SK-N-SH (cell line): ENCODE results near the gene BCAS3. TPM values are rescaled to one million over a fixed set of nuclear protein-coding genes. Genes with fewer than 3 reads are reported as not detected.

Experiments
- CTCF ChIA-PET: fragments of 300-600, 350-600 bp; formaldehyde crosslinking; extraction: SDS; loops from one replicate; lab custom pipeline; 2021; lab: Yijun Ruan, JAX
- POLR2A ChIA-PET: fragments of 350-600 bp; sonication (Branson Sonifier 250); formaldehyde crosslinking; extraction: SDS; loops from one replicate; lab custom pipeline; 2020; ENCODE audit warnings: antibody characterized with exemption, inconsistent platforms; lab: Yijun Ruan, JAX
- DNase-seq: peaks from one replicate; pipeline ENCODE4 v3.0.0; 2012
- H2AFZ ChIP-seq: fragments of 200-600 bp; sonication (generic); 2 replicates; pipeline ENCODE4 v1.8.1; 2016; ENCODE audit warnings: antibody characterized with exemption, mild to moderate bottlenecking, low read depth
- H3F3A ChIP-seq: fragments of 200-600 bp; sonication (generic); replicated peaks from 2 replicates; pipeline ENCODE3; 2016; ENCODE audit warnings: antibody characterized with exemption, mild to moderate bottlenecking; ENCODE audit not compliant: insufficient read depth
- H3K27ac ChIP-seq, 2 experiments: fragments of 200-500 bp in 1 of 2; fragments of 200-600 bp in 1 of 2; sonication (Bioruptor generic) in 1 of 2; sonication (generic), shearing (Covaris generic) in 1 of 2; 2 replicates each; pipeline versions ENCODE4 v1.5.1 to v1.6.1; 2014 to 2016; ENCODE audit warnings: low read depth in 2 of 2, inconsistent platforms in 1 of 2, low read length in 1 of 2, mild to moderate bottlenecking in 1 of 2, mixed read lengths in 1 of 2
- H3K27me3 ChIP-seq: fragments of 200-600 bp; sonication (generic), shearing (Covaris generic); 2 replicates; pipeline ENCODE4 v1.6.1; 2016; ENCODE audit warnings: mixed run types; ENCODE audit not compliant: insufficient read depth
- H3K36me3 ChIP-seq, 2 experiments: fragments of 200-500 bp in 1 of 2; fragments of 200-600 bp in 1 of 2; sonication (Bioruptor generic) in 1 of 2; sonication (generic) in 1 of 2; replicated peaks in 1 of 2; 2 replicates each; pipeline versions ENCODE3 to v1.5.1; 2014 to 2016; ENCODE audit warnings: low read length in 1 of 2, mild to moderate bottlenecking in 1 of 2; ENCODE audit not compliant: insufficient read depth in 2 of 2, control insufficient read depth in 1 of 2
- H3K4me1 ChIP-seq, 2 experiments: fragments of 200-500 bp in 1 of 2; fragments of 200-600 bp in 1 of 2; sonication (Bioruptor generic) in 1 of 2; sonication (generic), shearing (Covaris generic) in 1 of 2; 2 replicates each; pipeline versions ENCODE4 v1.5.1 to v1.6.1; 2014 to 2016; ENCODE audit warnings: low read depth in 1 of 2, low read length in 1 of 2, mixed run types in 1 of 2; ENCODE audit not compliant: insufficient read depth in 2 of 2, control insufficient read depth in 1 of 2
- H3K4me2 ChIP-seq: fragments of 200-600 bp; sonication (generic), shearing (Covaris generic); 2 replicates; pipeline ENCODE4 v1.6.1; 2017; ENCODE audit warnings: mixed run types
- H3K4me3 ChIP-seq, 2 experiments: fragments of 200-500 bp in 1 of 2; fragments of 200-600 bp in 1 of 2; sonication (Bioruptor generic) in 1 of 2; sonication (generic), shearing (Covaris generic) in 1 of 2; 2 replicates each; pipeline versions ENCODE4 v1.5.1 to v1.8.1; 2014 to 2016; ENCODE audit warnings: low read depth in 2 of 2, inconsistent platforms in 1 of 2, low read length in 1 of 2, mild to moderate bottlenecking in 1 of 2, mixed read lengths in 1 of 2, moderate library complexity in 1 of 2
- H3K79me2 ChIP-seq: fragments of 200-600 bp; sonication (generic); 2 replicates; pipeline ENCODE4 v1.8.1; 2017; ENCODE audit warnings: mild to moderate bottlenecking; ENCODE audit not compliant: insufficient read depth
- H3K9ac ChIP-seq: fragments of 200-600 bp; sonication (generic); 2 replicates; pipeline ENCODE4 v1.6.1; 2017; ENCODE audit warnings: mixed run types
- H3K9me2 ChIP-seq: fragments of 200-600 bp; sonication (generic); 2 replicates; pipeline ENCODE4 v1.6.1; 2017; ENCODE audit warnings: mixed run types
- H3K9me3 ChIP-seq: fragments of 200-600 bp; sonication (generic); 2 replicates; pipeline ENCODE4 v1.6.1; 2017; ENCODE audit warnings: mixed run types, mild to moderate bottlenecking, moderate library complexity
- H4K20me1 ChIP-seq: fragments of 200-600 bp; sonication (generic); 2 replicates; pipeline ENCODE4 v1.6.1; 2017; ENCODE audit warnings: mild to moderate bottlenecking, mixed run types; ENCODE audit not compliant: insufficient read depth
- CHD2 ChIP-seq: fragments of 150-350 bp; IDR thresholded peaks from 2 replicates; pipeline ENCODE4 v1.6.1; 2018; ENCODE audit warnings: low read length; ENCODE audit not compliant: partially characterized antibody
- ELF1 ChIP-seq: IDR thresholded peaks from 2 replicates; pipeline ENCODE4 v1.4.0; 2012
- EP300 ChIP-seq, 2 experiments: IDR thresholded peaks; 2 replicates each; pipeline versions ENCODE4 v1.4.0 to v1.6.1; 2012; ENCODE audit warnings: borderline replicate concordance in 1 of 2, low read depth in 1 of 2, low read length in 1 of 2
- FOXJ3 ChIP-seq: sonication (generic); formaldehyde crosslinking; IDR thresholded peaks from 2 replicates; pipeline ENCODE4 v1.5.1; 2020; ENCODE audit warnings: mild to moderate bottlenecking, missing genetic modification reagents
- GABPA ChIP-seq: IDR thresholded peaks from 2 replicates; pipeline ENCODE4 v1.4.0; 2012; ENCODE audit warnings: low read depth, mild to moderate bottlenecking
- GATA2 ChIP-seq: sonication (generic); formaldehyde crosslinking; IDR thresholded peaks from 2 replicates; pipeline ENCODE4 v1.5.0; 2020; ENCODE audit warnings: mild to moderate bottlenecking, missing genetic modification reagents
- IRF3 ChIP-seq: fragments of 150-350 bp; IDR thresholded peaks from 2 replicates; pipeline ENCODE4 v1.6.1; 2016; ENCODE audit warnings: mild to moderate bottlenecking, low read depth, low read length
- JUND ChIP-seq: IDR thresholded peaks from 2 replicates; pipeline ENCODE4 v1.4.0; 2012
- MEF2A ChIP-seq: IDR thresholded peaks from 2 replicates; pipeline ENCODE4 v1.4.0; 2012; ENCODE audit warnings: low read depth, borderline replicate concordance
- MXI1 ChIP-seq: IDR thresholded peaks from 2 replicates; pipeline ENCODE4 v1.6.1; 2012; ENCODE audit warnings: mild to moderate bottlenecking, low read depth, low read length, improper control_type of control experiment
- NFIC ChIP-seq: IDR thresholded peaks from 2 replicates; pipeline ENCODE4 v1.4.0; 2012; ENCODE audit warnings: borderline replicate concordance
- NRF1 ChIP-seq: IDR thresholded peaks from 2 replicates; pipeline ENCODE4 v1.6.1; 2012; ENCODE audit warnings: low read depth, mild to moderate bottlenecking, low read length
- RFX5 ChIP-seq: IDR thresholded peaks from 2 replicates; pipeline ENCODE4 v1.6.1; 2012; ENCODE audit warnings: mild to moderate bottlenecking, improper control_type of control experiment, low read length
- SIN3A ChIP-seq: IDR thresholded peaks from 2 replicates; pipeline ENCODE4 v1.6.1; 2012; ENCODE audit warnings: low read depth, mild to moderate bottlenecking, low read length, moderate library complexity, borderline replicate concordance
- SMC3 ChIP-seq: IDR thresholded peaks from 2 replicates; pipeline ENCODE4 v1.6.1; 2012; ENCODE audit warnings: low read depth, low read length, improper control_type of control experiment
- TAF1 ChIP-seq: IDR thresholded peaks from 2 replicates; pipeline ENCODE4 v1.6.1; 2012; ENCODE audit warnings: low read depth, mild to moderate bottlenecking, low read length, moderate library complexity, borderline replicate concordance
- TCF12 ChIP-seq: IDR thresholded peaks from 2 replicates; pipeline ENCODE4 v1.4.0; 2012
- TEAD4 ChIP-seq: IDR thresholded peaks from 2 replicates; pipeline ENCODE4 v1.4.0; 2012; ENCODE audit warnings: mild to moderate bottlenecking, borderline replicate concordance; ENCODE audit not compliant: insufficient read depth
- WGBS: methylation state at CpG from one replicate; pipeline ENCODE4 v1.1.6; 2017; ENCODE audit warnings: low lambda C conversion rate; 5-methylcytosine and 5-hydroxymethylcytosine counted together
- polyA plus RNA-seq, 3 experiments: library from polyadenylated mRNA; depleted of rRNA; stranded (reverse); fragments of >200 nt; gene quantifications; 2 replicates each; pipeline ENCODE4 v1.2.3, GENCODE V29; 2012
- TF ChIP-seq, protein P1 (sequence below): IDR thresholded peaks from 2 replicates; pipeline ENCODE4 v1.6.1; 2012; ENCODE audit warnings: mild to moderate bottlenecking, low read depth, low read length, moderate library complexity
- TF ChIP-seq, protein P2 (sequence below): IDR thresholded peaks from 2 replicates; pipeline ENCODE4 v1.4.0; 2012; ENCODE audit warnings: low read depth, borderline replicate concordance
- TF ChIP-seq, protein P3 (sequence below): IDR thresholded peaks from 2 replicates; pipeline ENCODE4 v1.4.0; 2012; ENCODE audit warnings: low read depth, borderline replicate concordance

Gene BCAS3
- polyA plus RNA-seq, 1 of the 3 experiments (the other 2 are of a cell fraction), result 5.9 TPM

DNA sequence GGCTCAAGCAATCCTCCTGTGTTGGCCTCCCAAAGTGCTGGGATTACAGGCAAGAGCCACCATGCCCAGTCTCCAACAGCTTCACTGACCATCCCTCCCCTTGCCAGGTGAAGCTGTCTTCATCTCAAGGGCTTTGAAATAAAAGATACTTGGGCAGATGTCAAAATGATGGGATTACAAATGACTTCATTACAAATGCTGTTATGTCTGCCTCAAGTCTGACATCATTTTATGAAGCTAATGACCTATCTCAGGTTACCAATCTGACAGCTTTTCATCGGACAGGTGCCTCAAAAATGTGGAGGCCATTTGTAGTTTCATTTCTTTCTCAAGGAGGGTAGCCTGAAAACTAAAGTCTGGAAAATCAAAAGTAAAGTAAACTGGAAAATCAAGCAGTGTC lies 398.3 kb downstream of the BCAS3 start:
- Histone ChIP-seq H3K9ac (no peak overlapping the region), H3K4me1 (peaks cover 11 to 16% of the 10 kb centered on the region in 2 experiments; a peak in 3 of 4 replicates), H3K36me3 (no peaks in the 10 kb centered on the region), H3K9me2 (no peaks in the 10 kb centered on the region), H3K79me2 (no peaks in the 10 kb centered on the region), H3K9me3 (no peaks in the 10 kb centered on the region), H3K4me2 (0 out of 2 replicates have a peak overlapping the region, but pooled peaks have one; percentile 6), H3K4me3 (no peak overlapping the region), H4K20me1 (no peaks in the 10 kb centered on the region), H3K27ac (peak overlapping the region; percentile 55 to 79), H3F3A (peaks cover 6% of the 10 kb centered on the region), H2AFZ (no peak overlapping the region; the same call in 1 of the 2 replicates), H3K27me3 (no peaks in the 10 kb centered on the region)
- POLR2A ChIA-PET, result no interaction called here
- CTCF ChIA-PET, result interaction anchor here (1.3 kb wide), 1 partner anchor 75 kb away, joined by 3 read pairs; no protein-coding TSS in a partner anchor
- TF ChIP-seq, protein P1, sequence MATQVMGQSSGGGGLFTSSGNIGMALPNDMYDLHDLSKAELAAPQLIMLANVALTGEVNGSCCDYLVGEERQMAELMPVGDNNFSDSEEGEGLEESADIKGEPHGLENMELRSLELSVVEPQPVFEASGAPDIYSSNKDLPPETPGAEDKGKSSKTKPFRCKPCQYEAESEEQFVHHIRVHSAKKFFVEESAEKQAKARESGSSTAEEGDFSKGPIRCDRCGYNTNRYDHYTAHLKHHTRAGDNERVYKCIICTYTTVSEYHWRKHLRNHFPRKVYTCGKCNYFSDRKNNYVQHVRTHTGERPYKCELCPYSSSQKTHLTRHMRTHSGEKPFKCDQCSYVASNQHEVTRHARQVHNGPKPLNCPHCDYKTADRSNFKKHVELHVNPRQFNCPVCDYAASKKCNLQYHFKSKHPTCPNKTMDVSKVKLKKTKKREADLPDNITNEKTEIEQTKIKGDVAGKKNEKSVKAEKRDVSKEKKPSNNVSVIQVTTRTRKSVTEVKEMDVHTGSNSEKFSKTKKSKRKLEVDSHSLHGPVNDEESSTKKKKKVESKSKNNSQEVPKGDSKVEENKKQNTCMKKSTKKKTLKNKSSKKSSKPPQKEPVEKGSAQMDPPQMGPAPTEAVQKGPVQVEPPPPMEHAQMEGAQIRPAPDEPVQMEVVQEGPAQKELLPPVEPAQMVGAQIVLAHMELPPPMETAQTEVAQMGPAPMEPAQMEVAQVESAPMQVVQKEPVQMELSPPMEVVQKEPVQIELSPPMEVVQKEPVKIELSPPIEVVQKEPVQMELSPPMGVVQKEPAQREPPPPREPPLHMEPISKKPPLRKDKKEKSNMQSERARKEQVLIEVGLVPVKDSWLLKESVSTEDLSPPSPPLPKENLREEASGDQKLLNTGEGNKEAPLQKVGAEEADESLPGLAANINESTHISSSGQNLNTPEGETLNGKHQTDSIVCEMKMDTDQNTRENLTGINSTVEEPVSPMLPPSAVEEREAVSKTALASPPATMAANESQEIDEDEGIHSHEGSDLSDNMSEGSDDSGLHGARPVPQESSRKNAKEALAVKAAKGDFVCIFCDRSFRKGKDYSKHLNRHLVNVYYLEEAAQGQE, result no peak
- no peak for TF ChIP-seq GABPA
- TF ChIP-seq, protein P2, sequence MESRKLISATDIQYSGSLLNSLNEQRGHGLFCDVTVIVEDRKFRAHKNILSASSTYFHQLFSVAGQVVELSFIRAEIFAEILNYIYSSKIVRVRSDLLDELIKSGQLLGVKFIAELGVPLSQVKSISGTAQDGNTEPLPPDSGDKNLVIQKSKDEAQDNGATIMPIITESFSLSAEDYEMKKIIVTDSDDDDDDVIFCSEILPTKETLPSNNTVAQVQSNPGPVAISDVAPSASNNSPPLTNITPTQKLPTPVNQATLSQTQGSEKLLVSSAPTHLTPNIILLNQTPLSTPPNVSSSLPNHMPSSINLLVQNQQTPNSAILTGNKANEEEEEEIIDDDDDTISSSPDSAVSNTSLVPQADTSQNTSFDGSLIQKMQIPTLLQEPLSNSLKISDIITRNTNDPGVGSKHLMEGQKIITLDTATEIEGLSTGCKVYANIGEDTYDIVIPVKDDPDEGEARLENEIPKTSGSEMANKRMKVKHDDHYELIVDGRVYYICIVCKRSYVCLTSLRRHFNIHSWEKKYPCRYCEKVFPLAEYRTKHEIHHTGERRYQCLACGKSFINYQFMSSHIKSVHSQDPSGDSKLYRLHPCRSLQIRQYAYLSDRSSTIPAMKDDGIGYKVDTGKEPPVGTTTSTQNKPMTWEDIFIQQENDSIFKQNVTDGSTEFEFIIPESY, result no peak
- no peak for TF ChIP-seq TCF12
- no peak for TF ChIP-seq SMC3
- no peak for TF ChIP-seq CHD2
- no peak for TF ChIP-seq TAF1
- TF ChIP-seq NRF1, result no peak
- no peak for TF ChIP-seq MEF2A
- no peak for TF ChIP-seq EP300 (IDR thresholded peaks at IDR 0.05; ENCODE audit: borderline replicate concordance in 1 of 2, low read depth in 1 of 2, low read length in 1 of 2)
- no peak for TF ChIP-seq MXI1
- TF ChIP-seq ELF1, result no peak
- no peak for DNase-seq
- 90% methylated on average over 1 of the region's 1 CpG for WGBS

GRCh38 chr17:61076621-61077031 lies 399.0 kb downstream of the BCAS3 start:
- POLR2A ChIA-PET, result no interaction called here
- H3K36me3 ChIP-seq, result no peaks in the 10 kb centered on the region
- peaks cover 6% of the 10 kb centered on the region for H3F3A ChIP-seq
- no peaks in the 10 kb centered on the region for H3K9me3 ChIP-seq
- DNase-seq, result peak; percentile 55
- H3K27ac ChIP-seq, result peak overlapping the region; percentile 55 to 79
- H3K9me2 ChIP-seq, result no peaks in the 10 kb centered on the region
- 0 out of 2 replicates have a peak overlapping the region, but pooled peaks have one; percentile 6 for H3K9ac ChIP-seq
- H4K20me1 ChIP-seq, result no peaks in the 10 kb centered on the region
- no peak overlapping the region for H3K4me3 ChIP-seq
- no peaks in the 10 kb centered on the region for H3K27me3 ChIP-seq
- H3K4me2 ChIP-seq, result 0 out of 2 replicates have a peak overlapping the region, but pooled peaks have one; percentile 6
- H3K4me1 ChIP-seq, result peaks cover 11 to 16% of the 10 kb centered on the region in 2 experiments; a peak in 3 of 4 replicates
- 73% methylated on average over 3 of the region's 3 CpGs for WGBS
- CTCF ChIA-PET, result no interaction called here
- no peaks in the 10 kb centered on the region for H3K79me2 ChIP-seq
- no peak overlapping the region; the same call in 1 of the 2 replicates for H2AFZ ChIP-seq
- no peak for TF ChIP-seq SIN3A
- TF ChIP-seq RFX5, result no peak
- no peak for TF ChIP-seq MEF2A
- TF ChIP-seq EP300 (IDR thresholded peaks at IDR 0.05; ENCODE audit: borderline replicate concordance in 1 of 2, low read depth in 1 of 2, low read length in 1 of 2), result peak in 1 of 2 experiments; percentile 70; a peak in 2 of 4 replicates
- TF ChIP-seq TEAD4, result no peak
- TF ChIP-seq, protein P3, sequence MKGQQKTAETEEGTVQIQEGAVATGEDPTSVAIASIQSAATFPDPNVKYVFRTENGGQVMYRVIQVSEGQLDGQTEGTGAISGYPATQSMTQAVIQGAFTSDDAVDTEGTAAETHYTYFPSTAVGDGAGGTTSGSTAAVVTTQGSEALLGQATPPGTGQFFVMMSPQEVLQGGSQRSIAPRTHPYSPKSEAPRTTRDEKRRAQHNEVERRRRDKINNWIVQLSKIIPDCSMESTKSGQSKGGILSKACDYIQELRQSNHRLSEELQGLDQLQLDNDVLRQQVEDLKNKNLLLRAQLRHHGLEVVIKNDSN, result no peak
- no peak for TF ChIP-seq NFIC
- no peak for TF ChIP-seq GABPA
- TF ChIP-seq FOXJ3, result peak; percentile 76; the same call in 1 of the 2 replicates
- TF ChIP-seq IRF3, result 0 out of 2 replicates have a peak, but pooled peaks have one; percentile 13
- TF ChIP-seq JUND, result no peak
- TF ChIP-seq GATA2 (CRISPR knock-in tag), result peak; percentile 83
- no peak for TF ChIP-seq NRF1
